HG02885 (cell line): ENCODE results near the gene ROBO2.

Experiments used
- ATAC-seq: cut with Tn5 transposase; IDR thresholded peaks from one replicate; pipeline ENCODE4 v1.9.1; 2021; ENCODE audit warnings: mild to moderate bottlenecking; ENCODE audit not compliant: unreplicated experiment, poor library complexity

ROBO2 gene

DNA sequence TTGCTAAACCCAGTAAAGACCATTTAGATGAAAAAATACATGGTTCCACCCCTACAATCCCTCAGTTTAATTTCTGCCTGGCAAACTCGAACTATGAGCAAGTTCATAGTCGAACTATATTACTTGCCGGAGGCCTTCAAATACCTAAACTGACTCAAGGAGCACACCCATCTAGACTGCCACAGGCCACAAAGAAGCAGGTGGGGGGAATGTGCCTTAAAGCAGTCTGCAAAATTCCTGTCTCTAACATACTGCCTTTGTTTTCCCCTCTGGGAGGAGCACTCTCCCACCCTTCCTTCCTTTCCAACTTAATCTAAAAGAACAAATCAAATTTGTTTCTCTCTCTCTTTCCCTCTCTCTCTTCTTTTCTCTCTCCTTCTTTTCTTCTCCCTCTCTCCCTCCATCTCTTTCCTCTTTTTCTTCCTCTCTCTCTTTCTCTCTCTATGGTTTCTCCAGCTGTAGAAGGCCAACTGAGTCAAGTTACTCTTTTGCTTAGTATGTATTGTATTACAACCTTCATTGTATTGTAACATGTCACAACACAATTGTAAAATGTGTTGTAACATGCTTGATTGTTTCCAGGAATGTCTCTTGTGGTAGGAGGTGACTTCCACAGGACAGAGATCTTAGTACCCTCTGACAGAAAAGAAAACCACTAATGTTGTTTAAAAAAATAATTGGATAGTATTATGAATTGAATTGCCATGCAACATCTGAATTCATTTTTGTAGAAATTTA is 496.3 kb downstream of the ROBO2 start:
- no peak for ATAC-seq

DNA sequence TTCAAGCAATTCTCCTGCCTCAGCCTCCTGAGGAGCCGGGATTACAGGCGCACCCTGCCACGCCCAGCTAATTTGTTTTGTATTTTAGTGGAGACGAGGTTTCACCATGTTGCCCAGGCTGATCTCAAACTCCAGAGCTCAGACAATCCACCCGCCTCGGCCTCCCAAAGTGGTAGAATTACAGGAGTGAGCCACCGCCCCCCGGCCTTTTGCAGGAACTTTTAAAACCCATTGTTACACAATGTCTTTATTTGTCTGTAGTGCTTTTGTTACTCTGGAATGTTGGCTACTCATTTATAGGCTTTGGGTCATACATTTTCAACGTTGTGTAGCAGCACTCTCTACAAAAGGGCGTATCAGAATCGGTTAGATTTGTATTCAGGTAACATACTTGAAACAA is 499.1 kb downstream of the ROBO2 start:
- no peak for ATAC-seq

DNA sequence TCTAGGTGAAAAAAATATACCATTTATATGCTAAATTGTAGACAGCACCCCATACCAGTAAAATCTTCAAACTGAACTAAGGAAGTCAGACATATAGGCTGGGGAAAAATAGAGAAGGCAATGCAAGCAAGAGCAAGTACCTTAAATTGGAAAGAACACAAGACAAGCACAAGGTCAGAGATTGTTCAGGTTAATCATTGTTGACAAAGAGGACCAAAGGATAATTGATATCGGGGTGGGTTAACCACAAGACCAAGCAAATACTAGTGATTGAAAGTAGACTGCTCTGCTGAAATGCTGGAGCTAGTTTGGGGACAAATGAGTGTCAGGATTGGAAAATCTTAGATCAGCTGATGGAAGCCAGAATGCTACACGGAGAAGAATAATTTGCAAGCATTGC is 499.8 kb downstream of the ROBO2 start:
- no peak for ATAC-seq

DNA sequence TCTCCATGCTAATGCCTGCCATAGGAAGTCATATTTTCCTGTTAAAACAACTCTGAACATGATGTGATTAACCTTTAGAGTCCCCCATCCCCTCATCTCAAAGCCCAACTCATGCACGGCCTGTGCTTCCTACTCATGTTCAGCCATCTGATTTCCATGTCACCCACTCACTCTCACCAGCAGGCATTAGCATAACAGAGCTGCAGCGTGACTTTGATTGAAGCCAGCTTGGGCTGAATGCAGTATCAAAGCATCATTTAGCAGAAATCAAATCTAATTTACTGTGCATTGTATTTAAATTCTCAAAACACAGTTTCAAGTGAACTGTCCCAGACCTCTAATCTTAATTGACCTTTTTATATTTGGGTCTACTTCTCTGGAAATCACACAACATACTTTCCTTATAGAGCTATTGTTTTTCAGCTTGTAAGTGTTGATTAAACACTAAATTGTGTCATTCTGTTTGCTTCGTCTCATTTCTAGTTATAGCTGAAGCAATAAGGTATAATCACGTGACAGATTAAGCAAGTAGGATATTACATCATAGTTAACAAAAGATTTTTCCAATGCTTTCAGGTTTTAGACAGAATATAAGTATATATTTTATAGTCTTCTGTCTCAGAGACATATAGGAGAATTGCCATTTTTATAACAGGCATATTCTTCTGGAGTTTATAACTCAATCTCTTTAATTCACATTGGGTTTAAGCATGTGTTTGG is 501.5 kb downstream of the ROBO2 start:
- ATAC-seq: no peak

DNA sequence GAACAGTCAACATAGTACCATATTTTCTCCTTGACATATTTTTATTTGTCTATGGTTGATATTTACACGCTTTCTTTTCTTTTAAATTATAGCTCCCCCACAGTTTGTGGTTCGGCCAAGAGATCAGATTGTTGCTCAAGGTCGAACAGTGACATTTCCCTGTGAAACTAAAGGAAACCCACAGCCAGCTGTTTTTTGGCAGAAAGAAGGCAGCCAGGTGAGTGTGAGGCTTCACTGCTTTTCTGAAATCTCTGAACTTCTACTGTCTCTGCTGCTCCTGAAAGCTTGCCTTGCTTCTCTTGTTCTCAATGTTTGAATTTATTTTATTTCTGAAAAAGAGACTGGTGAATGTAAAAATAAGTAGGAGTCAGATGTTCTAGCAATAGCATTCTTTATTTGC is 506.3 kb downstream of the ROBO2 start:
- no peak for ATAC-seq

DNA sequence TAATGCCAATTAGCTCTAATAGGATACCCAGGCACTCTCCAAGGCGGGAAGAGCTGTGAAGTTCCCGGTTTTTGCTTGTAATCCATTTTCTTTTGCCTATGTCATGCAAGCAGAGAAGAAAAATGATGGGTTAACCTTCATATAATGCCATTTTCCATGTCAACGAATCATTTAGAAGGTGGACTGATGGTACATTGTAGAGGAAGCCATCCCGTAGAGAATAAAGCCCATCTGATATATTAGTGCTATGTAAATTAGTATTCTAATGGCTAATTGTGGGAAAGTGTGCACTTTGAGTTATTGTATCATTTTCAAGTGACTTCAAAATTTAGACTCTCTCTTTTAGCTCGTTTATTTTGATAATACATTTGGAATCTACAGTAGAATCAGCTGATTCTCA is 509.1 kb downstream of the ROBO2 start:
- no peak for ATAC-seq

DNA sequence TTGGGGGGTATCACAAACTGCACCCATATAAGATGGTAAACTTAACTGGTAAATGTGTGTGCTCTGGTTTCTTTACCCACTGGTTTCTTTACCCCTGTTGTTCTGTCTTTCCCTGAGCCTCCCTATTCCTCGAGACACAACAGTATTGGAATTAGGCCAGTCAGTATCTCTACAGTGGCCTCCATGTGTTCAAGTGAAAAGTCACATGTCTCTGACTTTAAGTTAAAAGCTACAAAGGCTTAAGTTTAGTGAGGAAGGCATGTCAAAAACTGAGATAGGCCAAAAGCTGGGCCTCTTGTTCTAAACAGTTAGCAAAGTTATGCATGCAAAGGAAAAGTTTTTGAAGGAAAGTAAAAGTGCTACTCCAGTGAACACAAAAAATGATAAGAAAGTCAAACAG is 513.3 kb downstream of the ROBO2 start:
- ATAC-seq: no peak

DNA sequence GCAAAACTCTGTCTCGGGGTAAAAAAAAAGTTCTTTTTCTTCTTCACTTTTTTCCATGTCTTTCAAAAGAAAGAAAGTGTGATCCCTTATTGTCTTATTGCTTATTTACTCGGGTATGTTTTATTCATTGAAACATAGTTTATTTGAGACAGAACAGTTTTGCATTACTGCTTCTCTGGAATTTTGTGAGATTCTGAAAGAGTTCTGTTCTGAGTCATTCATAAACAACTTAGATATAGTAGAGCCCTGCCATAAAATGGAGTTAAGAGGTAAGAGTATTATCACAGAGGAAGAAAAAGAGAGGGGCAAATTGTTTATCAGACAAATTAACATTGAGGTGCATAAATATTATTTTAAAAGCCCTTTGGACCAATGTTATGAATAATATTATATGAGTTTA is 522.2 kb downstream of the ROBO2 start:
- ATAC-seq: no peak

DNA sequence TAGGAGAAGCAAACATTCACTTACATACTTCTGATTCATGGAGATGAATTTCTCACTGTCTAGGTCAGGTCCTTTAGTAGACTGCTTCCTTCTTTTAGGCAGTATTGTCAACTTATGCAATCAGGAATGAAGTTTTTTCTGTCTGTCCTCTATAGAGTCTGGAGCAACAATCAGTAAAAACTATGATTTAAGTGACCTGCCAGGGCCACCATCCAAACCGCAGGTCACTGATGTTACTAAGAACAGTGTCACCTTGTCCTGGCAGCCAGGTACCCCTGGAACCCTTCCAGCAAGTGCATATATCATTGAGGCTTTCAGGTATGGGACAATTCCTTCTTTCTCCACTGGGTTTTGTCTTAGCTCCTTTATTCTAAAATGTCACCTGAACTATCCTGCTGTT is 523.1 kb downstream of the ROBO2 start:
- no peak for ATAC-seq

DNA sequence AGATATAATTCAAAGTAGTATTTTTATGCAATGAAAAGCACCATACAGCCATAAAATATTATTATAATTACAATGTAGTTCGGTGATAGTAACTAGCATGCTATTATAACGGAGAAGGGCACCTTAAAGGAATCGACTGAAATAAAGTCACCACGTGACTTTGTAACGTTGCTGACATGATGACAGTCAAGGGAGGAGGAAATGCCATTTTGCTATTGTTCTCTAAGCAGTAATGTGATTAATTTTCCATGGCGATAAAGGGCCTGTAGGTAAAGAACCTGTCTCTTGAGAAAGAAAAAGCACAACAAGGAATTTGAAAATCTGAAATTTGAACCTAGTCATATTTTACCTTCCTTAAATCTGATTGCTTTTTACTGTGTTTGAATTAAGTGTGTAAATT is 526.2 kb downstream of the ROBO2 start:
- no peak for ATAC-seq

DNA sequence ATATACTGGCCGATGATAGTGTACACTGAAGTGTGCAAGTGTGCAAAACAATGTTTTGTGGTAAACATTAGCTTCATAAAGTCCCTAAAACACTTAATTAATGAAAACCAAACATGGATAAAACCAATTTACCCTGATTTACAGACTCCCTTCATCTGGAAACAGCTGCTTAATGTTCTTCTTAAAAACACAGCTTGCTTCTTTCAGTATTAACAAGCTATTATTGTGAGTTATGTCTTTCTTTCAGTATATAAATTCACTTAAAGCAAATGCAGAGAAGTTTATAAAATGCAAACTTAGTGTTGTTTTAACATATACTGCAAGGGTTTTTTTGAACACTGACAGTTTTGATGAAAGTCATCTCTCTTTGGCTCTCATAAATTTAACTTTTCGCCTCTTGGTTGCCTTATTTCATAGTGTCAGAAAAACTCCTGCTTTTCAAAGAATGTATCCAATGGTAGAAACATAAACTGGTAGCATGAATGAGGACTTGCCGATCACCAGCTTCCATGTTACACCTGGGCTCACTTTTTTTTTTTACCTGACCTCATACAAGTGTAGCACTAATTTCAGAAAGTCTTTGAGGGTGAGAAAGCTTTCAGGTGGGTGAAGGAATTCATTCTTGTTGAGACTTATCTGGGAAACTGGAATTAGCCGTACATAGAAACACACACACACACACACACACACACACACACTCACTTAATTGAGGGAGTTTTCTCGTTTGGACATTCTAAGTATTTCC is 532.2 kb downstream of the ROBO2 start:
- ATAC-seq: no peak

DNA sequence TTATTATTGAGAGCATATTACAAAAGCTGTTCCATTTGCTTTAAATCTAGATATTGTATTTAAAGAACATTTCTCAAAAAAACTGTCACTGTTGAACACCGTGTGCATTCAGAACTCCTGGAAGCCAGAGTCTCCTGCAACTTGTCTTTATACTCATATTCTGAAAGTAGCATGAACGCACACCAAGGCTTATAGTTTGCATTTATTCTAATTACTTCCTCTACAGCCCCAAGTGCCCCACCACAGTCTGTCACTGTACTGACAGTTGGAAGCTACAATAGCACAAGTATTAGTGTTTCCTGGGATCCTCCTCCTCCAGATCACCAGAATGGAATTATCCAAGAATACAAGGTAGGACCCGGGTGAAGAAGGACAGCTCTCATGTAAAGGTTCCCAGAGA is 537.4 kb downstream of the ROBO2 start:
- ATAC-seq: no peak

DNA sequence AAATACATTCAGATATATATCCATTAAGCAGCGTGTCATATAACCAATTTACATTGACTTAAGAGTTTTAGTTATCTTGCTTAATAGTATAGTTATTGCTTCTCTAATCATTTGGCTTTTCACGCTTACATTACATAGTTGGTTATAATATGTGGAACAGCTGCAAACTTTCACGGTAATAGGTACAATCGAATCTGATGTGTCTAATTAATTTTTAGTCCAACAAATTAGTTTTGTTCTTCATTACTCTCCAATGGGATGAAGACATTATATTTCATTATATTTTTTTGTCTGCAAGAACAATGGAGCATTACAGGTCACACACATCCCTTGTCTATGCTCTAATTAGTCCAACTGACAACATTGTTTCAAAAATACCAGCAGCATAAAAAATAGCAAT is 546.3 kb downstream of the ROBO2 start:
- ATAC-seq: no peak

DNA sequence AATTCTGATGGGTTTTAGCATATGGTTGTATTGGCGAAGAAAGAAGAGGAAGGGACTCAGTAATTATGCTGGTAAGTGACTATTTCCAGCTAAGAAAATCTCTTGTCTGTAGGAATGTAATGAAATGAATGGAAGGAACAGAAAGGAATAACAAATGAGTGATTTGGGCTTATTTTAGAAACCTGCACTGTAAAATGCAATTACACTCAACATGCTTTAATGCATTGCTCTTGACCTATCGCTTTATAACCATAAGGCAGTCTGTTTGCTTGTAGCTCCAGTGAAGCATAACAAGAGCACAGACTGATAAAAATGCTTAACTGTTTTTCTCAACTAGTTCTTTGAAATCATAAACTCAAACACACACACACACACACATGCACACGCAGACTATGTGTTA is 549.0 kb downstream of the ROBO2 start:
- ATAC-seq: no peak

DNA sequence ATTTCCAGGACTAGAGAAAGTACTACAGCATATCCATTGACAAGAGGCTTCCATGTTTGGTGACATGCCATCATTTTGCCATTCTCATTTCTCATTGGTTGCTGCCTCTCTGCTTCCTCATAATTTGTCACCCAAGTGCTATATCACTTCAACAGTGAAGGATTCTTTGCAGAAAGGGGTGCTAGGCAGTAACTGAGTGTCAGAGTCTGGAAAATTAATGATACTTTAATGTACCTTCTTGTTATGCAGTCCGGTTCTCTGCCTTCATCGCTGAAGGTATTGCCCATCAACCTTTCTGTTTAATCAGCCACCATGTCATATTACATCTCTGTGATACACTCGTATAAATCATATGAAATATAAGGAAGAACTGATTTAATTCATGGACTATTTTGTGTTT is 550.3 kb downstream of the ROBO2 start:
- no peak for ATAC-seq

DNA sequence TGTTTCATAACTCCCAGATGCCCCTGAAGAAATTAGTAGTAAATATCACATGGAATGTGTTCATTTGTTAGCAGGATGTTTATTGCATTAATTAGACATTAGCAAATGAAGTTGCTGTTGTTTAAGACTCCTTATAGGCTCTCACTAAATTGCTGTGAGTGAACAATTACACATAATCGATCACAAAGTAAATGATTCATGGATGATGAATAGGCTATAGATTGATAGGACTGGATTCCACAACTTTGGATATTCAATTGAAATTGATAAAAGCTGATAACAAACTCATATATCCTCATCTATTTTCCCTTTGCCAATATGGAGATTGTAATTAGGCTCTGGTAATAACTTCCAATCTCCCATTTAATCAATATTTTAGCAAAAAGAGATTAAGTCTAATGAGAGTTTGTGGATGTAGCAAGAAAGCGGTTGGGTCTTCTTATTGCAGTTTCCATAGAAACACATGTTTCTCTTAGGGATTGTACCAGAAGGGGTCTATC is 555.5 kb downstream of the ROBO2 start:
- ATAC-seq: no peak

DNA sequence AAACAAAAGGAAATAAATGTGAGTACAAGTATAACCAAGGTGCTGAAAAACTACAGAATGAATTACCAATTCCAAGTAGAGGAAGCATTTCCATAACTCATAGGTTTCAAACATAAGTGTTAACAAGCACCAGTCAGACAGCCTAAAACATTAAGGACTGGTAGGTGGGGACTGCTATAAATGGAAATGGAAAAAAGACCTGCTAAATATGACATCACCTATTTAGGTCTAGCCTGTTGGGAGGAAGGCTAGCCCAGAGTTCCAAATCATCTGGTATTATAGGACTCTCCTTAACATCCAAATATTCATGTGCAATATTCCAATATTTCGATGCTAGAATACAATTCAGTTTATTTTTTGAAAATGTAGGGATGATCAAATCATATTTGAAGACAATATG is 560.0 kb downstream of the ROBO2 start:
- no peak for ATAC-seq

DNA sequence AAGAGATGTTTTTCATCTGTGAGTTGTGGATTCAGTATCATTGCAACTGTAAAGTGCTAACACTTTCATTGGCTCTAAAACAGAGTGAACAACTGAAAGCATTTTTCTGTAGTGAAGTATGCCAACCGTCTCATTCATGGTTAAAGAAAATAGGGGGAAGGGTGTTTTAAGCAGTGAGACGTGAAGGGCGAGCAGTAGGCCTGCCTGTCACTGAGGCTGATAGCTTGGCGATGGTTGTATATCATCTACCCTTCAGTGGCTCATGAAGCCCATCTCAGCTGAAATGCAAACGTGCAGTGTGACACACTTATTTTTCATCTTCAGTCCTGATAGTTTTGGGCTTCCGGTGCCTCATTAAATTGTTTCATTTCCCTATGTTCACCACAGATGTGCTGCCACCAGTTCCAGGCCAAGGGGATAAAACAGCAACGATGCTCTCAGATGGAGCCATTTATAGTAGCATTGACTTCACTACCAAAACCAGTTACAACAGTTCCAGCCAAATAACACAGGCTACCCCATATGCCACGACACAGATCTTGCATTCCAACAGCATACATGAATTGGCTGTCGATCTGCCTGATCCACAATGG is 562.0 kb downstream of the ROBO2 start:
- no peak for ATAC-seq

DNA sequence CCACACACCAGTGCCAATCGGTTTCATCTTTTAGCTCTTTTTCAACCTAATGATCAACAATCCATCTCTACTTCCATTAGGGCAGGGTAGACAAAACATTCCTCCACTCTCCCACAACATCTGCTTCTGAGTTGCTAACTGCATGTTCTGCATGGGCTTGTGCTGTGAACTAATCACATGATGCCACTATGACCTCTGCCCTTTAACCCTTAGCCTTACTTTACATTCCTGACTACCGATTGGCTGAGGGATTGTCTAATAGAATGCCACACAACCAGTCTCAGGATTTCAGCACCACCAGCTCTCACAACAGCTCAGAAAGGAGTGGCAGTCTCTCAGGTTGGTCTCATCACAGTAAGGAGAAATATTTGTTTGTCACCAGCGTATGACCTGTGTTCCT is 562.8 kb downstream of the ROBO2 start:
- no peak for ATAC-seq

DNA sequence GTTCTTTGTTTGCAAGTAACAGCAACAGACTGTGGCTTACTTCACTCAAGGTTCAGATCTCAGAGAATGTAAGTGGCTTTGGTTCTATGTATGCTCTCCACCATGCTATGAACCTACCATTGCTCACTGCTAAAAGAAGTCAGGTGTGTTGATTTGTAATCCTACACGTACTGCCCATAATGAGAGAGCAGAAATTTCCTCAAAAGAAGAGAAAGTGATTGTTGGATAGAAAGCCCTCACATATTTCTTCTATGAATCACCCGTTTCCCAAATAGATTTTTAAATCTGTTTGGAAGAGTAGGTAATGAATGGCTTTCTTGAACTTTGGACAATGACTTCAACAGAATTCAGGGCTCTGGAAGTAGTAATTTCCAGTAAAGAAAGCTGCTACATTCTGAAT is 565.4 kb downstream of the ROBO2 start:
- no peak for ATAC-seq

DNA sequence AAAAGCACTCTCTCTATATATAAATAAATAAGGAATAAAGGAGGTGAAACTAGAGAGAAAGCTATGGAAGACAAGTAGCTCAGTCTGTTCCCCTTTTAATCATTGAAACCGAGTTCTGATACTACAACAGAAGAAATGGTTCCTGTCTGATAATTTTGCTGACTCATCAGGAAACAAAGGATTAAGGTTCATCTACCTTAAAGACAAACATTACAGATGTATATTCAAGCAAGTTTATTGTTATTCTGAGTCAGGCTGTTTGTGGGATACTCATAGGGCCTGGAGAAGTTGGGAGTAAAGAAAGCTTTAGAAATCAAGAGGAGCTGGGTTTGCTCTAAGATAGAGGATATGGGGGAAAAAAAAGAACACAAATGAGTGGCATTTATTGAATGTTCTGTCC is 566.0 kb downstream of the ROBO2 start:
- no peak for ATAC-seq
